ENCODE results near the gene POLN. TPM values are rescaled to one million over a fixed set of nuclear protein-coding genes. Genes with fewer than 3 reads are reported as not detected.

POLN gene
- total and polyA plus RNA-seq, 8 donors: 0.29 to 5.1 (median 1.4) TPM; not detected in 2

- H3K9me3 ChIP-seq: no peaks in the 10 kb centered on the region
- peaks cover 0 to 35% (median 19%) of the 10 kb centered on the region in 4 donors for H3K36me3 ChIP-seq
- 81 to 87% (median 84%) methylated on average over 15 of the region's 15 CpGs for WGBS, 5 donors
- H3K27ac ChIP-seq: no peak overlapping the region
- H3K27me3 ChIP-seq: no peaks in the 10 kb centered on the region
- intact Hi-C loops (cut with DNase I; ENCODE audit: low total_unique reads): no loop called here
- H3K4me3 ChIP-seq: no peak overlapping the region
- DNase-seq: no peak
- no peaks in the 10 kb centered on the region for H3K4me1 ChIP-seq
- TF ChIP-seq EP300 (IDR thresholded peaks at IDR 0.05) (no peak), POLR2AphosphoS5 (IDR thresholded peaks at IDR 0.05) (no peak), POLR2A (IDR thresholded peaks at IDR 0.05) (no peak), CTCF (IDR thresholded peaks at IDR 0.05) (no peak)
These were observed 31.3 kb upstream of the POLN start for GRCh38 chr4:2273221-2273620.

- Histone ChIP-seq H3K4me3 (no peak overlapping the region), H3K36me3 (peaks cover 0 to 35% (median 19%) of the 10 kb centered on the region in 4 donors), H3K4me1 (no peaks in the 10 kb centered on the region), H3K27me3 (no peaks in the 10 kb centered on the region), H3K9me3 (no peaks in the 10 kb centered on the region), H3K27ac (no peak overlapping the region)
- intact Hi-C loops (cut with DNase I; ENCODE audit: low total_unique reads): no loop called here
- DNase-seq: no peak
- WGBS, 5 donors: 60 to 86% (median 82%) methylated on average over 2 to 6 of the region's 6 CpGs
- TF ChIP-seq EP300 (IDR thresholded peaks at IDR 0.05) (no peak), POLR2A (IDR thresholded peaks at IDR 0.05) (no peak), POLR2AphosphoS5 (IDR thresholded peaks at IDR 0.05) (no peak), CTCF (IDR thresholded peaks at IDR 0.05) (no peak)
These were observed 30.9 kb upstream of the POLN start for GRCh38 chr4:2272828-2273120.

GRCh38 chr4:2272026-2272827 lies 30.3 kb upstream of the POLN start:
- no peak for DNase-seq
- no peaks in the 10 kb centered on the region for H3K9me3 ChIP-seq
- WGBS, 5 donors: 91 to 93% (median 91%) methylated on average over 14 to 25 of the region's 25 CpGs
- TF ChIP-seq POLR2A (IDR thresholded peaks at IDR 0.05): no peak
- TF ChIP-seq EP300 (IDR thresholded peaks at IDR 0.05): no peak
- TF ChIP-seq CTCF (IDR thresholded peaks at IDR 0.05): no peak
- no peak for TF ChIP-seq POLR2AphosphoS5 (IDR thresholded peaks at IDR 0.05)
- no peak overlapping the region for H3K4me3 ChIP-seq
- no peak overlapping the region for H3K27ac ChIP-seq
- H3K36me3 ChIP-seq: peaks cover 0 to 35% (median 19%) of the 10 kb centered on the region in 4 donors
- H3K27me3 ChIP-seq: no peaks in the 10 kb centered on the region
- intact Hi-C loops (cut with DNase I; ENCODE audit: low total_unique reads): no loop called here
- H3K4me1 ChIP-seq: peaks cover 0 to 4% (median under 1%) of the 10 kb centered on the region in 4 donors

GRCh38 chr4:2271279-2272025 lies 29.5 kb upstream of the POLN start:
- TF ChIP-seq POLR2AphosphoS5 (IDR thresholded peaks at IDR 0.05) (no peak), POLR2A (IDR thresholded peaks at IDR 0.05) (no peak), EP300 (IDR thresholded peaks at IDR 0.05) (no peak), CTCF (IDR thresholded peaks at IDR 0.05) (no peak)
- Histone ChIP-seq H3K4me1 (peaks cover 0 to 12% (median 7%) of the 10 kb centered on the region in 4 donors), H3K9me3 (no peaks in the 10 kb centered on the region), H3K36me3 (peaks cover 0 to 35% (median 19%) of the 10 kb centered on the region in 4 donors), H3K4me3 (no peak overlapping the region), H3K27me3 (no peaks in the 10 kb centered on the region), H3K27ac (no peak overlapping the region)
- intact Hi-C loops (cut with DNase I; ENCODE audit: low total_unique reads): no loop called here
- DNase-seq: no peak
- 84 to 94% (median 90%) methylated on average over 19 to 27 of the region's 27 CpGs for WGBS, 5 donors

All from stomach (tissue), 9 donors.